Activated CD8-positive, alpha-beta memory T cell treated with anti-CD3 and anti-CD28 coated beads for 4 hours (primary cell): ENCODE measurements around the gene FRS2.

ENCODE experiments used
- DNase-seq, 2 donors: peaks; one replicate each; pipeline ENCODE4 v3.0.0-alpha.2; 2020; ENCODE audit warnings: low read depth in 2 of 2

FRS2 gene

DNA sequence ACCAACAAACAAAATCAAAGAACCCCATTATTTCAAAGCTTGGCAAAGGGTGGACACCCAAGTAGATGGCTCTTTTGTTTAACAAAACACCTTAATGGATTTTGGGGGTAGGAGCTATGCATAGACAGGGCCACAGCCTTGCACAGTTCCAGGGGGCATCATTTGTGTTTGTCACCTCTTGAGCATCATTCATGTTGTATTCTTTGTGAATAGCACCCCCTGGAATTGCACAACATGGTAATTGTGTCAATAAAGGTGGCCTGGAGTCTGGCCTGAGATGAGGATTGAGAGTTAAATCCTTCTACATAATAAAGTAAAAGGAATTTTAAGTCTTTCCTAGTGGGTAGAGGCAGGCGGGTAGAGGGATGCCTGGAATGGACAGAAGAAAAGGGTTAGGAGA, 3.3 kb upstream of the FRS2 start:
- DNase-seq, result no peak

DNA sequence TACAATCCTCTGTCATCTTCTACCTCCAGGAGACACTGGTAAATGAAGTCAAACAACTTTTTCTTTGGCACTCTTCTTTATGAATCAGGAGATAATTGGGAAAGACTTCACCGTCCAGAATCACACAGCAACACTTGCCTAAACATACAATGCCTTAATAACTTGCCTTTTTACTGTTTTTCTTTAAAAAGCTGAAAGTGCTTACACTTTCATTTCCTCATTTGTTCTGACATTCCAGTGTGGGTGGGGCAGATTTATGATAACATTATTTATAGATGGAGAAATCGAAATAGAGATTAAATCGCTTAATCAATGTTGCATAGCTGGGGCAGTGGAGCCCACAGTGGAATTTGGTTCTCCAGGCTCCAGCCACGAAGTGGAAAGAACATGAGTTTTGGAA, 2.8 kb upstream of the FRS2 start:
- DNase-seq, result no peak

DNA sequence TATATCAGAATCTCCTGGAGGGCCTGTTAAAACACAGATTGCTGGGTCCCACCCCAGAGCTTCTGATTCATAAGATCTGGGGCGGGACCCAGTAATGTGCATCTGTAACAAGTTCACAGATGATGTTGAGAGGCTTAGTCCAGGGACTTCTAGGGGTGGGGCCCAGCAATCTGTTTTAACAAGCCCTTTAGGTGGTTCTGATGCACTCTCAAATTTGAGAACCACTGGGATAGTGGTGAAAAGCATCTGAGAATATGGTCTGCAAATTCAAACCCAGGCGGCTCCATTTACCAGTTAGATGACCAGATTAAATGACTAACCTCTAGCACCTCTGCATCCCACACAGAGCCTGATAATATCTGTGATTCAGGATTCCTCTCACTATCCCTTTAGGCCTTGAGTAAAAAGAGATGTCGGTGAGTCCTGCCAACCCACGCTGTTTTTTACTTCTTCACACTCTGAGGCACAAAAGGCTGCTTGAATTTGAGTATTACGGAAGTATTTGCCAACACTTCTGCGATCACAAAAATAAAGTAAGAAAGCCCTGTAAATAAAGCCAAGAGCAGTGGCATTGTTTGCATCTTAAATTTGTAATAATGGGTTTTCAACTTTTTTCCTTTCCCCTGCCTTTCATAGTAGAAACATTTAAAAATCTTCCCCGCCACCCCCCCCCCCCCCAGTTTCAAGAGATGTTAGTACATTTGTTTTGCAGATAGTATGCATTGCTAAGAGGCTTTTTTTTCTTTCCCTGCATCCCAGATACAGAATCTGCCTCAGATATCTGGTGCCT, 1.8 kb upstream of the FRS2 start:
- DNase-seq, result no peak

- DNase-seq, result no peak
Observed at GRCh38 chr12:69469854-69470188, 367 bp upstream of the FRS2 start.

DNA sequence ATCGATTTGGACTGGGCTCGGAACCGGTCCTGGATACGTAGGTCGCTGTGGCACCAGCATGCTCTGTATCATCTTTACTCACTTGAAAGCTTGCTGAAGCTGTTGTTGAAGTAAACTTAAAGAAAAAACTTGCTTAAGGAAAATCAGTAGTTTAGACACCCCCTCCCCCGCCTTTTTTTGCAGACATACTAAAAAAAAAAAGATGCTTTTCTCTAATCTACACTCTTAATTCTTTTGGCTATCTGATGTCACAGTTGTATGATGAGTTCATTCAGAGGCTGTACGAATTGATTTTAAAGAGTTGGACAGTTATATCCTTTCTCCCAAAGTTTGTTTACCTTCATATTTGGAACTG, 865 bp downstream of the FRS2 start:
- DNase-seq, result no peak

DNA sequence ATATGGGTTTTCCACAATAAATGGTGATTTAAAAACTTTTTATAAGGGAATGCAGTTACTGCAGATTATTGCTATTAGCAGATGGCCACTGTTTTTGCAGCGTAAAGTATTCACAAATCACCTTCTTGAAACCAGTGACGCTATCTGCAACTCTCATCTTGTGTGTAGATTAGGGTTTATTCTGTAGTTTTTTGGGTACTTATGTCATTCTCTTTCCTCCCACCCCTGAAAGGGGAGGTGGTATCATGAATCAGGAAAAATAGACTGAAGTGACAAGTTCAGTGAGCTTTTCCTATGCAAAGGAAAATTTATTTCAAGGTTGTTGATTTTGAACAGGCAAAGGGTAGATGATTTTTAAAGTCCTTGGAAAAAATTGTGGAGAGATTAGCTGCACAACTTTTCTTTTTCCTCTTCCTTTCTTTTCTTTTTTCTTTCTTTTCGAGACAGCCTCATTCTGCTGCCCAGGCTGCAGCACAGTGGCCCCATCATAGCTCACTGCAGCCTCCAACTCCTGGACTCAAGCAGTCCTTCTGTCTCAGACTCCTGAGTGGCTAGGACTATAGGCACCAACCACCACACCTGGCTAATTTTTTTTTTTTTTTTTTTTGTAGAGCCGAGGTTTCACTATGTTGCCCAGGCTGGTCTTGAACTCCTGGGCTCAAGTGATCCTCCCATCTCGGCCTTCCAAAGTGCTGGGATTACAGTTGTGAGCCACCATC, 1.6 kb downstream of the FRS2 start:
- DNase-seq, result no peak

- no peak for DNase-seq
Observed at GRCh38 chr12:69473262-69473661, 3.1 kb downstream of the FRS2 start.

DNA sequence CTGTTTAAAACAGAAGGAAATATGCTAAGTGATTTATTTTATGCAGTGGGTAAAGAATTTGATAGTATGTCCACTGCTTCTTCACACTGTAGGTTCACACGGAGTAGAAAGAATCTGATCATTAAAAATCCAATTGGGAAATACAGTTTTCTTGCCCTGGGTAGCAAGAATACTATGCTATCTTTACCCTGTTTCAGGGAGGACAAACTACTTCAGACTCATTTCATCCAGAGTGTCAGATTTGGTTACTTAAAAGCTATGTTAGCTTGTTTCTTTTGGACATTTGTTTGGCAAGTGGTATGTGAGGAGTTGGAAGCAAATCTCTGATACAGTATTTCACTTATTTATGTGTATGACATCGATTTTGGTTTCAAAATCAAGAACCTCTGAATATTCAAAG, 4.3 kb downstream of the FRS2 start:
- no peak for DNase-seq

DNA sequence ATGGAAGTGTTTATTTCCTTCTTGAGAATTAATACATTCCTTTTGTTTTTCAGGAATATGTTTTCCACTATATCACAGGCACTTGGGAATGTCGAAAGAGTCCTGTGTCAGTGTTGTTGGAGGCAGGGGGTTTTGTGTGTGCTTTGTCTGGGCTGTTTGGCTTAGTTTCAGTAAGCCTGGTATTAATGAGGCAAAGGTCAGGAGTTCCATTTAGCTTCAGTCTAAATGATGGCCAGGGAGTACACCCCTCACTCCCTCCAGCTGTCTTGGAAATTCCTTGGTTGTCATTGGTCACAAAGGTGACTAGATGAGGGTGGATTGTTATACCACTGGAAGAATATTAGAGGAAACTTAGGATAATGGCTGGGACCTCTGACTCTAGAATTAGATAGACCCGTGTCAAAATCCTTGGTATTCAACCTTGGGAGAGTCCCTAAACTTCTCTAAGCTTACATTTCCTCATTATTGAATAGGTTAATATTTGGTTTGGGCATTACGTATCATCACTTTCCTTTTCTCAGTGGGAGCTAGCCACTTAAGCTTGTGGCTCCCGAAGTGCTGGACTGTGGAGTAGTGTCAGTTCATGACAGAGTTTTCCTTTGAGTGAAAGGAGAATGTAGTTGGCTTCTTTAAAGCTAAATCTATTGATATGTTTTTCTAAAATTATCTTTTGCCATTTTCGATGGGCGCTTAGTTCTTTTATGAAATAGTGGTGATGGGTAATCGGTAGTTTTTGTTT, 5.2 kb downstream of the FRS2 start:
- no peak for DNase-seq

- no peak for DNase-seq
Observed at GRCh38 chr12:69476276-69477017, 6.3 kb downstream of the FRS2 start.

DNA sequence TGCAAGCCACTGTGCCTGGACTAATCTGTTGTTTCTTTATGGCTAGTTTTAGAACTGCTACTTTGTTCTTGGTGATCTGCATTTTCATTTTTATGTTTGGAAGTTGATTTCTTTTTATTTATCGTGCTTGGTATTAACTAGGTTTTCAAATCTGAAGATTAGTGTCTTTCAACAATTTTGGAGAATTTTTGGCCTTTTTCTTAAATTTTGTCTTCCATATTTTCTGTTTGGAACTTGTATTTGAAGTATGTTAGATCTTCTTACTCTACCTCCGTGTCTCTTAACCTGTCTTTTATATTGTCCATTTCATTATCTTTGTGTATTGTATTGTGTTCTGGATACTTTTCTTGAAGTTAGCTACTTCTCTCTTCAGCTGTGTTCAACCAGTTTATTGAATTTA, 9.5 kb downstream of the FRS2 start:
- DNase-seq, result no peak

- no peak for DNase-seq
Observed at GRCh38 chr12:69480698-69481097, 10.5 kb downstream of the FRS2 start.

DNA sequence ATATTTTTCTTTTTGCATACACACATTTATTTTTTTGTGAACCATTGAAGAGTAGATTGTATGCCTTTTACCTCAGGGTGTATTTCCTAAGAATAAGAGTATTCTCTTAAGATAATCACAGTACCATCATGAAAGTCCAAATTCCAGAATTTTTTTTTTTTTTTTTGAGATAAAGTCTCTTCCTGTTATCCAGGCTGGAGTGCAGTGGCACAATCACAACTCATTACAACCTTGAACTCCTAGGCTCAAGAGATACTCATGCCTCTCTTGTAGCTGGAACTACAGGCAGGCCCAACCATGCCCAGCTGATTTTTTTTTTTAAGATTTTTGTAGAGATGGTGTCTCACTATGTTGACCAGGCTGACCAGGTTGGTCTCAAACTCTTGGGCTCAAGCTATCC, 10.9 kb downstream of the FRS2 start:
- no peak for DNase-seq

DNA sequence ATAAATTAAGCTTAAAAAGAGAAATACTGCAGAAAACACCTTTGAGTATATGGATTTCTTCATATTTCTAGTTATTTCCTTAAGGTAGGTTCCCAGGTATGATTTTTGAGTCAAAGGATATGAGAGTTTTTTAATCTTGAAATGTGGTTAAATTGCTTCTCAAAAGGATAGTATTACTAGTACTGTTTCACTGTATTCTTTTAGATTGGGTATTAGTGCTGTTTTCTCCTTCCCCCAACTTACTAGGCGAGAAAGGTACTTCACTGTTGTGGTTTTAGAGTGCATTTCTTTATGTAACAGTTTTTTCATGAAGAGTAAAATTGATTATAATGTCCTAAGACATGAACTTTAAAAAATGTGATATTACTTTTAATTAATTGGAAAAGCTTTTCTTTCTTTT, 13.5 kb downstream of the FRS2 start:
- DNase-seq, result no peak

DNA sequence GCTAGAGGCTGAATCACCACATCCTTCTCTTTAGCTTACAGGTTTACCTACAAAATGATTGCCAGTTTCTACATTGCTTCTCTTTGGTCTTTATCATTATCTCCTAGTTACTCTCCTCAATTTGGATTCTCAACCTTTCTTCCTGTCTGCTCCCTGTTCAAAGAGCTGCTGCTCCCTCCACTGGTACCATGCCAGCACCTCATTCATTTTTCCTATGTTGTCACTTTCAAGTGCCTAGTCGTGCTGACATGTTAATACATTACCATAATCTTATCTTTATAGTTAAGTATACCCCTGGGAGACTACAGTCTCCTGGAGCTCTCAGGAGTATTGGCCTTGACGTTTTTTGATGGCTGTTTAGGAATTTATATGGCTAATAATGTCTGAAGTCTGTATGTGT, 14.2 kb downstream of the FRS2 start:
- DNase-seq, result no peak

DNA sequence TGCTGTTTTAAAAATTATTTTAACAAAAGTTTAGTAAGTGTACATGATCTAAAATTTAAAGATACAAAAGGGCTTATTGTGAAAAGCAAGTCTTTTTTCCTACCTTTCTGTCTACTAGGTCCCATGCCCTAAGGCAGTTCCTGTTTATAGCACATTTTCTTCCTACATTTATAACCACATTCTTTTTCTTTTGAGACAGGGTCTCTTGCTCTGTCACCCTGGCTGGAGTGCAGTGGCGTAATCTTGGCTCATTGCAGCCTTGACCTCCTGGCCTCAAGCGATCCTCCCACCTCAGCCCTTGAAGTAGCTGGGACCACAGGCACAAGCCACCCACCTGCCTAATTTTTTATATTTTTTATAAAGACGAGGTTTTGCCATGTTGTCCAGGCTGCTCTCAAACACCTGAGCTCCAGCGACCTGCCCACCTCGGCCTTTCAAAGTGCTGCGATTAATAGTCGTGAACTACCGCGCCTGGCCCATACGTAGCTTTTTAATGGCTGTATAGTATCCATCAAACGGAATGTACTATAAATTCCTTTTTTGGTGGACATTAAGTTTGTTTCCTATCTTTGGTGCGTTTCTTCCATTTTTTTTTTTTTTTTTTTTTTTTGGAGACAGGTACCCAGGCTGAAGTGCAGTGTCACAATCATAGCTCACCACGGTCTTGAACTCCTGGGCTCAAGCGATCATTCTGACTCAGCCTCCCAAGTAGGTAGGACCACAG, 20.9 kb downstream of the FRS2 start:
- DNase-seq, result no peak

GRCh38 chr12:69492739-69493138, 22.6 kb downstream of the FRS2 start:
- no peak for DNase-seq

- DNase-seq, result no peak
Observed at GRCh38 chr12:69495071-69495470, 24.9 kb downstream of the FRS2 start.

DNA sequence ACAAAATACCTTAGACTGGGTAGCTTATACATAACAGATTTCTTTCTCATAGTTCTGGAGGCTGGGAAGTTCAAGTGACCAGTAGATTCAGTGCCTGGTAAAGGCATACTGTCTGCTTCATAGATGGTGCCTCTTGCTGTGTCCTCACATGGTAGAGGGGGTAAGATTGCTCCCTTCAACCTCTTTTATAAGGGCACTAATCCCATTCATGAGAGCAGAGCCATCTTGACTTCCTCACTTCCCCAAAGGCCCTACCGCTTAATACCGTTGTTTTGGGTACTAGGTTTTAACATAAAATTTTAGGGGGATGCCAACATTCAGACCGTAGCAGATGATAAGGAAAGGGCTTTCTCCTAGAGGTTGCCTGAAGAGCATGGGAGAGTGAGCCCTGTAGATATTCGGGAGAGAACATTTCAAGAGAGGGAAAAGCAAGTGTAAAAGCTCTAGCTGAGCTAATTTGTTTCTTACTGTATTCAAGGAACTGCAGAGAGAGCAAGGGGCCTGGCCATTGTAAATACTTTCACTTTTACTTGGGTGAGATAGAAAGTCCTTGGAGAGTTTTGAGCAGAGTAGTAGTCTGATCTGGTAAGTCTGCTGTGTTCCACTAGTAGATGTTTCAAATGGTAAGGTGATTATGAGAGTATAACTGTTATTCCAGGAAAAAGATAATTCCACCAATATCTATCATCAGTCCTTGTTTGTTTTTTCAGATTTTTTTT, 27.3 kb downstream of the FRS2 start:
- DNase-seq, result no peak

- DNase-seq, result no peak
Observed at GRCh38 chr12:69500631-69501030, 30.4 kb downstream of the FRS2 start.
